Measurements from ENCODE around the gene FN1.

The FN1 gene

DNA sequence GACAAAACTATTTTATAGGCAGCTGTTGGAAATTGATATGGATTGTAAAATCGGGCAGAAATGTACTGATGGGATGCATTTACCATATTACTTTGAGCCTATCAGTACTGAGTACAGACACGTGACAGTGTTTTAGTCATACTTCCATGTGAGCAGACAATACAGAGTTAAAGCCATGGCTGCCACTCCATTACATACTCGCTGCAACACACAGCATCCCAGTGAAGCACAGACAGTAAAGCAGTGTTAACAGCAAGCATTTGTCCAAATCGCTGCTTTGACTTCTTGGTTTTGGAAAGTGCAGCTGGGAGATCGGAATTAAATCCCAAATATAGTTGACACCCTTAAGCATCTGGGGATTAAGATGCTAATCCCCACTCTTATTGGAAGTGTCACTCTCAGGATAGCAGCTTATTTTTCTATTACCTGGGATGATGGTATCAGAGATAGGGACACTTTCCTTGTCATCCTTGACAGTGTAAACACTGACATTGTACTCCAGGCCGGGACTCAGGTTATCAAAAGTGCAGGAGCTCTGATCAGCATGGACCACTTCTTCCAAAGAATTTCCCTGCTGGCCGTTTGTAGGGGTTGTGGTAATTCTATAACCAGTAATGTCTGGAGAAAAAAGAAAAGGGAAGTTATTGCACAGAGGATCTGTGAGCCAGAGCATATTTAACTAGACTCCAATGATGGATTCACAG is 41.6 kb downstream of the FN1 start:
- H3K4me1 Mint-ChIP-seq (ENCODE audit: low read depth), result no peaks in the 10 kb centered on the region
- H3K27me3 Mint-ChIP-seq, result peaks cover 11% of the 10 kb centered on the region
- H3K27ac Mint-ChIP-seq, result no peak overlapping the region
- H3K9me3 Mint-ChIP-seq (ENCODE audit: low read depth), result no peaks in the 10 kb centered on the region
- H3K4me3 Mint-ChIP-seq, result no peak overlapping the region
- no peaks in the 10 kb centered on the region for H3K36me3 Mint-ChIP-seq

DNA sequence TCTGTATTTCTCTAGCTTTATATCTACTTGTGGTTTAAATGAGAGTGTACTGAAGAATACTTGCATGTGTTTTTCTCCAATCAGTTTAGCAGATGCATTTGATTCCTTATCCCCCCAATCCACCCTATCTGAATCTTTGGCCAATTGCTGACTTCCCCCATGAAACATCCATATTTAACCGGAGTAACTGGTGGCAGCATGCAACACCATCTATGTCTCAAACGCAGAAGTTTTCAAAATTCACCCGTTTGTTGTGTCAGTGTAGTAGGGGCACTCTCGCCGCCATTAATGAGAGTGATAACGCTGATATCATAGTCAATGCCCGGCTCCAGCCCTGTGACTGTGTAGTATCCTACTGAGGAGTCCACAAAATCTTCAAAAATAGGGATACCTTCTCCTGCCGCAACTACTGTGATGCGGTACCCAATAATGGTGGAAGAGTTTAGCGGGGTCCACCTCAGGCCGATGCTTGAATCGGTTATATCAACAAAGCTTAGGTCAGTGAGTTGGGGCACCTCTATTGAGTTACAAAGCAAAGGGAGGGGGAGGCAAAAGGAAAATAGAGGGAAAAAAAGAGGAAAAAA is 43.1 kb downstream of the FN1 start:
- Mint-ChIP-seq H3K27ac (no peak overlapping the region), H3K4me3 (no peak overlapping the region), H3K36me3 (no peaks in the 10 kb centered on the region), H3K27me3 (peaks cover 11% of the 10 kb centered on the region), H3K4me1 (ENCODE audit: low read depth) (no peaks in the 10 kb centered on the region), H3K9me3 (ENCODE audit: low read depth) (no peaks in the 10 kb centered on the region)

DNA sequence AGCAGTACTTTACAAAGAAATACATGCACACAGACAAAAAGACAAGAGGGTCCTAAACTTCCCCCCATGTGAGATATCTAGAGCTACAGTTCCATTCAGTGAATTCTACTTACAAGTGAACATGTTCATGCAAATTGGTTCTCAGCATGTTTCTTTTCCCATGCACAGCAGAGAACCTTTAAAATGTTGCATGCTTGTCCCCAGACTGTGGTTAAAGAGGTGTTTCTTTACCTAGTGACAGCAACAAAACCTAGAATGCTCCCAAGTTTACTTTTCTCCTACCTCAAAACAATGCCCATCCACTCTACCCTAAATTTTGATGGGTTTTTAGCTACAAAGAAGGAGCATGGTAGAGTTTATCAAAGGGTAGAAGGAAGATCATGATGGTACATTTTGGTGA is 43.7 kb downstream of the FN1 start:
- H3K36me3 Mint-ChIP-seq, result no peaks in the 10 kb centered on the region
- no peaks in the 10 kb centered on the region for H3K4me1 Mint-ChIP-seq (ENCODE audit: low read depth)
- H3K4me3 Mint-ChIP-seq, result no peak overlapping the region
- no peaks in the 10 kb centered on the region for H3K9me3 Mint-ChIP-seq (ENCODE audit: low read depth)
- H3K27ac Mint-ChIP-seq, result no peak overlapping the region
- peaks cover 11% of the 10 kb centered on the region for H3K27me3 Mint-ChIP-seq

DNA sequence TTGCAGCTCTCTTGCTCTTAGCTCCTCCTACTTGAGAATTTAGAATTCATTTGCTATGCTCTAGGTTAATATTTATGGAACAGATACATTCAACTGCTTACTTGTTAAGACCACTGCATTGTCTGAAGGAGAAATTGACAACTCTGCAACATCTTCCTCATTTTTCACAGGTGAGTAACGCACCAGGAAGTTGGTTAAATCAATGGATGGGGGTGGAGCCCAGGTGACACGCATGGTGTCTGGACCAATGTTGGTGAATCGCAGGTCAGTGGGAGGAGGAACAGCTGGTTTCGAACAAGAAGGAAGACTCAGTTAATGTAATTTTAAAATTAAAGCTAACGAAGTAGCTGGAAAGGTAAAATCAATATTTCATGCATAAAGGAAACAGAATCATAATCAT is 44.3 kb downstream of the FN1 start:
- no peaks in the 10 kb centered on the region for H3K36me3 Mint-ChIP-seq

DNA sequence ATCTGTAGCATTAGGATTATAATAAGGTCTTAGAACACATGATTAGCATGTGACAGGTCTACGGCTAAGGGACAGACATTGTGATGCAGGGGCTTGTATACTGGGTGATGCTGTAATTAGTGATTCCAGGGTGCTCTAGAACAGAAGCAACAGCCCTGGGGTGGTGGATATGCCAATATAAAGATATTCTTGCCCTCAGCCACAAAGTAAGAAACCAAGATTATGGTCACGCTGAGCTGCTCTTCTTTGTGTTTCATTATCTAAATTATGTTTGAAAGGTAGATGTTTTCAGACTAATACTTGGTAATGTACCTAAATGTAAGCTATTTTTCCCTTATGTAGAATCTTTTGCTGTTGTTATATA is 45.3 kb downstream of the FN1 start:
- no peaks in the 10 kb centered on the region for H3K9me3 Mint-ChIP-seq (ENCODE audit: low read depth)
- H3K36me3 Mint-ChIP-seq, result no peaks in the 10 kb centered on the region
- H3K4me1 Mint-ChIP-seq (ENCODE audit: low read depth), result no peaks in the 10 kb centered on the region
- H3K4me3 Mint-ChIP-seq, result no peak overlapping the region
- peaks cover 7% of the 10 kb centered on the region for H3K27me3 Mint-ChIP-seq
- H3K27ac Mint-ChIP-seq, result no peak overlapping the region

More for the DNA sequence above, 44.3 kb downstream of the FN1 start:
- H3K27ac Mint-ChIP-seq, result no peak overlapping the region
- no peaks in the 10 kb centered on the region for H3K4me1 Mint-ChIP-seq (ENCODE audit: low read depth)
- no peak overlapping the region for H3K4me3 Mint-ChIP-seq
- H3K27me3 Mint-ChIP-seq, result peaks cover 11% of the 10 kb centered on the region
- H3K9me3 Mint-ChIP-seq (ENCODE audit: low read depth), result no peaks in the 10 kb centered on the region

DNA sequence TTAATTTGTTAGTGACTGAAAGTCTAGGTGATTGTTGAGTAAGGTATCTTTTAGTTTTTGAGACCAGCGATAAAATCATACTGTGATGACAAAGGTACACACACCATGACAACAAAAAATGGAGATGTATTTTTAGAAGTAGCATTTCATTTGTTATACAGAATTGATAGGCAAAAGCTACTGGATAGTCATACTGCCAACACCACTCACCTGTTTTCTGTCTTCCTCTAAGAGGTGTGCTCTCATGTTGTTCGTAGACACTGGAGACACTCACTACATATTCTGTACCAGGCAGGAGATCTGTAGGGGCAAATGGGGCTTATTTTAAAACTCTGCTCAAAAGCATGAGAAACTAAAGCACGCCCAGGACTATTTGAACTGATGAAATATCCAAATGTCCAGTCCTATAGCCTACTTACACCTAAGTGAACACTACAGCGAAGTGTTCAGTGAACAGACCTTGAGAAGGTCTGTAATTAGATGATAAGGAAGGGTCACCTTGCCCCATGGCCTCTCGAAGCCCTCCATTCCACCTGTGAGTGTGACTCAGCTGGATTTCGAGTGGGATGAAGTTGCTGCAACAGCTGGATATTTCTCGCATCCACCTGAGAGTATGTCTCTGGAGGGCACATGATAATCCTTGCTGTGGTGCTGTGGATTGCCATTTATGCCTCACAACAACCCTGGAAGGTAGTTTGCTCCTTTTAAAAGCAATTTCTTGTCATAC is 47.7 kb downstream of the FN1 start:
- H3K36me3 Mint-ChIP-seq, result no peaks in the 10 kb centered on the region
- no peaks in the 10 kb centered on the region for H3K9me3 Mint-ChIP-seq (ENCODE audit: low read depth)
- H3K4me3 Mint-ChIP-seq, result no peak overlapping the region
- H3K27me3 Mint-ChIP-seq, result peaks cover 2% of the 10 kb centered on the region
- no peaks in the 10 kb centered on the region for H3K4me1 Mint-ChIP-seq (ENCODE audit: low read depth)
- H3K27ac Mint-ChIP-seq, result no peak overlapping the region

DNA sequence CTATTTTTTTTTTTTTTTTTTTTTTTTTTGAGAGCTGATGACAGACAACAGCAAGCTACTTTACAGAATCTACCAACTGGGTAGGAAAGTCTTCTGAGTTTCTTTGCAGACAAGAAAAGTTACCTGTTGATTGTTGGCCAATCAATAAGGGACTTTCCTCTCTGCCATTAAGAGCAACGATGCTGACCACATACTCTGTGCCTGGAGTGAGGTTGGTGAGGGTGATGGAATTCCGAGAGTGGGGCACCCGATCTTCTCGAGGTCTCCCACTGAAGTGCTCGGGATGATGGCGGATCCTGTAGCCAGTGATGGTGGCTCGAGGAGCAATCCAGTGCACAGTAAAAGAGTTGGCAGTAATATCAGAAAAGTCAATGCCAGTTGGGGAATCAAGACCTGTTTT is 49.3 kb downstream of the FN1 start:
- Mint-ChIP-seq H3K4me1 (ENCODE audit: low read depth) (no peaks in the 10 kb centered on the region), H3K27ac (no peak overlapping the region), H3K4me3 (no peak overlapping the region), H3K36me3 (no peaks in the 10 kb centered on the region), H3K9me3 (ENCODE audit: low read depth) (no peaks in the 10 kb centered on the region), H3K27me3 (no peaks in the 10 kb centered on the region)

DNA sequence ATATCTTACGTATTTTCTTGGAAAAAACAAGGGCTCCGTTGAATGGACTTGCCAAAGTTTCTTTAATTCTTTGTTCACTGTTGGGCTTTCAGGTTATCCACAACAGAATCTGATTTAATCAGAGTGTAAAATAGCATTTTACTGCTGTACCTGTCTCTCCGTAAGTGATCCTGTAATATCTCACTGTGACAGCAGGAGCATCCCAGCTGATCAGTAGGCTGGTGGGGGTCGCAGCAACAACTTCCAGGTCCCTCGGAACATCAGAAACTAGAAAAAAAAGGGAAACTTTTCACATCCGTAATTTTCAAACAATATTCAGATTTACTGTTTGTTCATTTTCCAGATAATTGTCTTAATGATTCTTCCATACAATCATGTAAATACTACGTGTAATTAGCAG is 51.2 kb downstream of the FN1 start:
- H3K9me3 Mint-ChIP-seq (ENCODE audit: low read depth), result no peaks in the 10 kb centered on the region
- H3K27me3 Mint-ChIP-seq, result no peaks in the 10 kb centered on the region
- no peaks in the 10 kb centered on the region for H3K4me1 Mint-ChIP-seq (ENCODE audit: low read depth)
- no peak overlapping the region for H3K4me3 Mint-ChIP-seq
- H3K36me3 Mint-ChIP-seq, result no peaks in the 10 kb centered on the region
- H3K27ac Mint-ChIP-seq, result no peak overlapping the region

DNA sequence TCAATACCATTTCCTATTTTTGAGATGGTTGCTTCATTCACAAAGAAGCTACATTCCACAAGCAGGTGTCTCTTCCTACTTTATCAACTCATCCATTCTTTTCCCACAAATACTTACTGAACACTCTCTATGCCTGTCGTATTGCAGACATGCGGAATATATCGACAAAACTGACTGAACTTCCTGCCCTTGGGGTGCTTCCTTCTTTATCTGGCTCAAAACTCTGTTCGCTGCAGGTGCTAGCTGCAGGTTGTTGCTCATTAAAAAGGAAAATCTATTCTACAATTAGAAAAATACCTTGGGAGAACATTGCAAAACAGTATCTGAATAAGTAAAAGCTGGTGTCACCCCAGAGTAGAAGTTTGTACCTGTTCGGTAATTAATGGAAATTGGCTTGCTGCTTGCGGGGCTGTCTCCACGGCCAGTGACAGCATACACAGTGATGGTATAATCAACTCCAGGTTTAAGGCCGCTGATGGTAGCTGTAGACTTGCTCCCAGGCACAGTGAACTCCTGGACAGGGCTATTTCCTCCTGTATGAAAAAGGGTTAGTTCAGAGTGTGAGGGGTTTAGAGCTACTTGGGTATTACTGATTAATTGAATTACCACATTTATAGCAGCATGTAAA is 52.1 kb downstream of the FN1 start:
- Mint-ChIP-seq H3K27ac (no peak overlapping the region), H3K36me3 (no peaks in the 10 kb centered on the region), H3K9me3 (ENCODE audit: low read depth) (no peaks in the 10 kb centered on the region), H3K4me3 (no peak overlapping the region), H3K27me3 (no peaks in the 10 kb centered on the region), H3K4me1 (ENCODE audit: low read depth) (no peaks in the 10 kb centered on the region)

DNA sequence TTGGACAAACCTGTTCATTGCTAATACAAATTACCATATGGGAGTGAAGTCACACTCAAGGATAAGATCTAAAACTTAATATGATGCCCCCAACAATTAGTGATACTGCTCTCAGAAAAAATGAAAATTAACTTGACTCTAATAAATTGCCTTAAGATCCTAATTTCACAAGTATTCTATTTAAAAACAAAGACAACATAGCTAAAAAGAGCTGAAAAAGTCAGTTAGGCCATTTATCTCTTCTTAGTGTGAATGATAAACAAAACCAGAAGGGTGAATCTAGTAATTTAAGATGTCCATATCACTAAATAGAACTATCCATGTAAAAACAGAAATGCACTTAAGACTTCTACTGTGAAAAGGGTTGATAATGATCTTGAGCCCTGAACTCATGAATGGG is 53.4 kb downstream of the FN1 start:
- Mint-ChIP-seq H3K36me3 (peaks cover 2% of the 10 kb centered on the region), H3K27me3 (no peaks in the 10 kb centered on the region), H3K4me3 (no peak overlapping the region), H3K9me3 (ENCODE audit: low read depth) (no peaks in the 10 kb centered on the region), H3K4me1 (ENCODE audit: low read depth) (no peaks in the 10 kb centered on the region), H3K27ac (no peak overlapping the region)

DNA sequence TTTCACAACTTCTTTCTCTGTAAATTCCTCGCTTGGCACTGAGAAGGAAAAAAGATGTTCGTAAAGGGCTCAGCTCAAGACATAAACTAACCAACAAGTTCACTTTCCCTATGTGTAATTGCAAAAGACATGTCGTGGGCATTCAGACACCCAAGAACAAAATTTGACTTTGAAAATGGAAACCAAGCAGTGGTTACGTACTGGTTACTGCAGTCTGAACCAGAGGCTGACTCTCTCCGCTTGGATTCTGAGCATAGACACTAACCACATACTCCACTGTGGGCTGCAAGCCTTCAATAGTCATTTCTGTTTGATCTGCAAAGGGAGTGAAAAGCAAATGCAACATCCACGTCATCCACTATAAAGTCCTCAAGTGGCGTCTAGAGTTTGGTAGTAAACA is 53.9 kb downstream of the FN1 start:
- H3K27ac Mint-ChIP-seq, result no peak overlapping the region
- peaks cover 2% of the 10 kb centered on the region for H3K36me3 Mint-ChIP-seq
- no peaks in the 10 kb centered on the region for H3K27me3 Mint-ChIP-seq
- no peak overlapping the region for H3K4me3 Mint-ChIP-seq
- H3K4me1 Mint-ChIP-seq (ENCODE audit: low read depth), result no peaks in the 10 kb centered on the region
- H3K9me3 Mint-ChIP-seq (ENCODE audit: low read depth), result no peaks in the 10 kb centered on the region

DNA sequence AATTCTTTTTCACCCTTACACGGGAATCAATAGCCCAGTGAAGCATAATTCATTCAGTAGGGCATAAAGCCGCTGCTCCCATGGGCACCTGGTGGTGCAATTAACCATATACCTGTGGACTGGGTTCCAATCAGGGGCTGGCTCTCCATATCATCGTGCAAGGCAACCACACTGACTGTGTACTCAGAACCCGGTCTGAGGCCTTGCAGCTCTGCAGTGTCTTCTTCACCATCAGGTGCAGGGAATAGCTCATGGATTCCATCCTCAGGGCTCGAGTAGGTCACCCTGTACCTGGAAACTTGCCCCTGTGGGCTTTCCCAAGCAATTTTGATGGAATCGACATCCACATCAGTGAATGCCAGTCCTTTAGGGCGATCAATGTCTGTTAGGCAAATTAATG is 55.2 kb downstream of the FN1 start:
- H3K36me3 Mint-ChIP-seq, result peaks cover 5% of the 10 kb centered on the region
- H3K4me1 Mint-ChIP-seq (ENCODE audit: low read depth), result no peaks in the 10 kb centered on the region
- no peaks in the 10 kb centered on the region for H3K27me3 Mint-ChIP-seq
- no peaks in the 10 kb centered on the region for H3K9me3 Mint-ChIP-seq (ENCODE audit: low read depth)
- H3K4me3 Mint-ChIP-seq, result no peak overlapping the region
- no peak overlapping the region for H3K27ac Mint-ChIP-seq

DNA sequence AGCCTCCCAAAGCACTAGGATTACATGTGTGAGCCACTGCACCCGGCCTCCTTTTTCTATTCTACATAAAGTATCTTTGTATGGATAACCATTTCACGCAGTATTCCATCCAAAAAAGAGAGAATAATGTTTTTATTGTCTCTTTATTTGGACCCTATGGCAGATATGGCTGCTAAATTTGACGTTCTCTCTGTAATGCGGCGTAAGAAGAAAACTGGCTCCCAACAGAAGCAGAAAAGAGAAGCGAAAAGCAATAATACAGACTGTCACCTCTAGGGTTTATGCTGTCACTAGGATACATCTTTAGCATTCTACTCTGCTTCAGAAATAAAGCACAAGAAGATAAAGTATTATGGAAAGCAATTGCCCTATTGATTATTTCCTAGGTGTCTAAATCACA is 55.9 kb downstream of the FN1 start:
- Mint-ChIP-seq H3K27me3 (no peaks in the 10 kb centered on the region), H3K27ac (no peak overlapping the region), H3K9me3 (ENCODE audit: low read depth) (no peaks in the 10 kb centered on the region), H3K4me1 (ENCODE audit: low read depth) (no peaks in the 10 kb centered on the region), H3K36me3 (peaks cover 5% of the 10 kb centered on the region), H3K4me3 (no peak overlapping the region)

DNA sequence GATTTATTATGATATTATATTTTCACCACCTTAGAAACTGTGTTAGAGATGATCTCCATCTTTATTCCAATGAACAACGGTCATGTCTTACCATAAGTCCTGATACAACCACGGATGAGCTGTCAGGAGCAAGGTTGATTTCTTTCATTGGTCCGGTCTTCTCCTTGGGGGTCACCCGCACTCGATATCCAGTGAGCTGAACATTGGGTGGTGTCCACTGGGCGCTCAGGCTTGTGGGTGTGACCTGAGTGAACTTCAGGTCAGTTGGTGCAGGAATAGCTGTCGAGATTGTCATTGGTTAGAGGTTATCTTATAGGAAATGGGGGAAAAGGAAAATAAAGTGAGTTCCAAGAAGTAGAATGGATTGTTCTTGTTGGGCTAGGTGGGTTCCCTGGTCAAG is 56.8 kb downstream of the FN1 start:
- Mint-ChIP-seq H3K4me3 (no peak overlapping the region), H3K4me1 (ENCODE audit: low read depth) (no peaks in the 10 kb centered on the region), H3K27me3 (no peaks in the 10 kb centered on the region), H3K36me3 (peaks cover 13% of the 10 kb centered on the region), H3K27ac (no peak overlapping the region), H3K9me3 (ENCODE audit: low read depth) (no peaks in the 10 kb centered on the region)

DNA sequence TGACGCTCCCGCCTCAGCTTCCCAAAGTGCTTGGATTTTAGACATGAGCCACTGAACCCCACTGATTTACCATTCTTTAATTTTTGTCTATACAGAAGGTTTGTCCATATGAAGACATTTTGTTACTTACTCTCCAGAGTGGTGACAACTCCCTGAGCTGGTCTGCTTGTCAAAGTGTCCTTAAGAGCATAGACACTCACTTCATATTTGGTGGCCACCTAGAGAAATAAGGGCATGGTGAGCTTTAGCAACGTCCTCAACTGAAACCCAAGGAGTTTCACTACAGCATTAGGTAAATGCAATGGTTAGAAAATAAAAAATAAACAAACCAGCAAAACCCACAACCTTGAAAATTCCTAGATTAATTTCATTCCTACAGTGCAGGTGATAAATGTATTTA is 57.8 kb downstream of the FN1 start:
- Mint-ChIP-seq H3K9me3 (ENCODE audit: low read depth) (no peaks in the 10 kb centered on the region), H3K27ac (no peak overlapping the region), H3K4me1 (ENCODE audit: low read depth) (no peaks in the 10 kb centered on the region), H3K36me3 (peaks cover 15% of the 10 kb centered on the region), H3K27me3 (no peaks in the 10 kb centered on the region), H3K4me3 (no peak overlapping the region)

Data from activated naive CD8-positive, alpha-beta T cell (primary cell).